ENCODE results near the gene FOXI3.
"Not testable (repeated sequence)": the region's sequence is repeated elsewhere in the genome, so short reads cannot be mapped to it uniquely, and the experiment has no call there.

The FOXI3 gene

GRCh38 chr2:88429929-88430328 lies 22.6 kb downstream of the FOXI3 start:
- no peaks in the 10 kb centered on the region for H3K36me3 Mint-ChIP-seq (ENCODE audit: low read depth)
- H3K9me3 Mint-ChIP-seq: peaks cover 9% of the 10 kb centered on the region
- H3K4me3 Mint-ChIP-seq: no peak overlapping the region
- TF ChIP-seq CTCF (IDR thresholded peaks at IDR 0.05; ENCODE audit: unreplicated experiment in 3 of 3): no peak
- H3K27ac Mint-ChIP-seq: no peak overlapping the region
- H3K4me1 Mint-ChIP-seq: no peaks in the 10 kb centered on the region
- peaks cover 3% of the 10 kb centered on the region for H3K27me3 Mint-ChIP-seq (ENCODE audit: low read depth)

- H3K9me3 Mint-ChIP-seq: peaks cover 6% of the 10 kb centered on the region
- no peak overlapping the region for H3K4me3 Mint-ChIP-seq
- H3K36me3 Mint-ChIP-seq (ENCODE audit: low read depth): no peaks in the 10 kb centered on the region
- H3K27me3 Mint-ChIP-seq (ENCODE audit: low read depth): no peaks in the 10 kb centered on the region
- H3K4me1 Mint-ChIP-seq: no peaks in the 10 kb centered on the region
- H3K27ac Mint-ChIP-seq: no peak overlapping the region
- TF ChIP-seq CTCF (IDR thresholded peaks at IDR 0.05; ENCODE audit: unreplicated experiment in 3 of 3): no peak
Measured at GRCh38 chr2:88423733-88424132, 28.8 kb downstream of the FOXI3 start.

GRCh38 chr2:88419051-88419450 lies 33.4 kb downstream of the FOXI3 start:
- H3K4me3 Mint-ChIP-seq; H3K36me3 Mint-ChIP-seq (ENCODE audit: low read depth); H3K4me1 Mint-ChIP-seq; H3K27ac Mint-ChIP-seq; H3K9me3 Mint-ChIP-seq; H3K27me3 Mint-ChIP-seq (ENCODE audit: low read depth): not testable (repeated sequence)

- peaks cover 5% of the 10 kb centered on the region for H3K27me3 Mint-ChIP-seq (ENCODE audit: low read depth)
- H3K4me3 Mint-ChIP-seq: no peak overlapping the region
- H3K36me3 Mint-ChIP-seq (ENCODE audit: low read depth): no peaks in the 10 kb centered on the region
- H3K9me3 Mint-ChIP-seq: no peaks in the 10 kb centered on the region
- no peak overlapping the region for H3K27ac Mint-ChIP-seq
- no peak for TF ChIP-seq CTCF (IDR thresholded peaks at IDR 0.05; ENCODE audit: unreplicated experiment in 3 of 3)
- no peaks in the 10 kb centered on the region for H3K4me1 Mint-ChIP-seq
Measured at GRCh38 chr2:88416016-88416663, 36.4 kb downstream of the FOXI3 start.

- not testable (repeated sequence) for H3K4me1 Mint-ChIP-seq; H3K4me3 Mint-ChIP-seq; H3K9me3 Mint-ChIP-seq; H3K27me3 Mint-ChIP-seq (ENCODE audit: low read depth); H3K27ac Mint-ChIP-seq; H3K36me3 Mint-ChIP-seq (ENCODE audit: low read depth)
Measured at GRCh38 chr2:88408870-88409269, 43.6 kb downstream of the FOXI3 start.

GRCh38 chr2:88400037-88400767 lies 52.3 kb downstream of the FOXI3 start:
- Mint-ChIP-seq H3K36me3 (ENCODE audit: low read depth) (no peaks in the 10 kb centered on the region), H3K27ac (no peak overlapping the region), H3K9me3 (no peaks in the 10 kb centered on the region), H3K27me3 (ENCODE audit: low read depth) (no peaks in the 10 kb centered on the region), H3K4me3 (no peak overlapping the region), H3K4me1 (no peaks in the 10 kb centered on the region)
- TF ChIP-seq CTCF (IDR thresholded peaks at IDR 0.05; ENCODE audit: unreplicated experiment in 3 of 3): no peak

GRCh38 chr2:88398180-88398579 lies 54.3 kb downstream of the FOXI3 start:
- Mint-ChIP-seq H3K27ac (no peak overlapping the region), H3K9me3 (no peaks in the 10 kb centered on the region), H3K27me3 (ENCODE audit: low read depth) (no peaks in the 10 kb centered on the region), H3K36me3 (ENCODE audit: low read depth) (no peaks in the 10 kb centered on the region), H3K4me1 (no peaks in the 10 kb centered on the region), H3K4me3 (no peak overlapping the region)
- TF ChIP-seq CTCF (IDR thresholded peaks at IDR 0.05; ENCODE audit: unreplicated experiment in 3 of 3): no peak
